ENCODE data around the gene ARIH1.

The ARIH1 gene

GRCh38 chr15:72592097-72592496 is 118.0 kb downstream of the ARIH1 start:
- H3K4me1 ChIP-seq (ENCODE audit: low read depth, poor library complexity, severe bottlenecking), result no peaks in the 10 kb centered on the region
- TF ChIP-seq CTCF (conservative IDR thresholded peaks at IDR 0.05; ENCODE audit: low read depth, low read length), result no peak

DNA sequence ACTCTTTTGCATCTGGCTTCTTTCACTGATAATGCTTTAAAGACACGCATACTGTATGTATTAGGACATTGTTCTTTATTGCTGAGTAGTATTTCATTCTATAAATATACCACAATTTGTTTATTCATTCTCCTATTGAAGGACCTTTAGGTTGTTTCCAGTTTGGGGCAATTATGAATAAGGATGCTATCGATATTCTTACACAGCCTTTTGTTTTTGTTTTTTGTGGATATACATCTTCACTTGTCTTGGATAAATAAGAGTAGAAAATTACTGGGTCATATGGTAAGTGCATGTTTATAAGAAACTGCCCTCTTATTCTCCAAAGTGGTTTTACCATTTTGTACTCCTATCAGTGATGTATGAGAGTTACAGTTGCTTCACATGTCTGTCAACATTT is 118.5 kb downstream of the ARIH1 start:
- H3K27ac ChIP-seq, result no peak overlapping the region
- no peaks in the 10 kb centered on the region for H3K4me1 ChIP-seq (ENCODE audit: low read depth, poor library complexity, severe bottlenecking)
- H3K36me3 ChIP-seq (ENCODE audit: insufficient read depth), result no peaks in the 10 kb centered on the region
- H4K20me1 ChIP-seq (ENCODE audit: insufficient read depth), result no peaks in the 10 kb centered on the region
- H3K79me2 ChIP-seq (ENCODE audit: insufficient read depth, low read depth), result no peaks in the 10 kb centered on the region
- TF ChIP-seq CTCF (conservative IDR thresholded peaks at IDR 0.05; ENCODE audit: low read depth, low read length), result no peak
- no peak overlapping the region for H3K9ac ChIP-seq
- H3K4me3 ChIP-seq (IDR thresholded peaks at IDR 0.05; ENCODE audit: insufficient read depth, low read depth, low read length), result no peak overlapping the region
- H3K27me3 ChIP-seq (ENCODE audit: insufficient read depth, low read depth), result no peaks in the 10 kb centered on the region
- H3K4me2 ChIP-seq, result no peak overlapping the region
- H2AFZ ChIP-seq (ENCODE audit: low read depth), result no peak overlapping the region

More at GRCh38 chr15:72592097-72592496, 118.0 kb downstream of the ARIH1 start:
- no peaks in the 10 kb centered on the region for H3K27me3 ChIP-seq (ENCODE audit: insufficient read depth, low read depth)
- no peak overlapping the region for H2AFZ ChIP-seq (ENCODE audit: low read depth)
- H3K27ac ChIP-seq, result no peak overlapping the region
- H3K36me3 ChIP-seq (ENCODE audit: insufficient read depth), result no peaks in the 10 kb centered on the region
- H3K4me2 ChIP-seq, result no peak overlapping the region
- no peak overlapping the region for H3K9ac ChIP-seq
- no peak overlapping the region for H3K4me3 ChIP-seq (IDR thresholded peaks at IDR 0.05; ENCODE audit: insufficient read depth, low read depth, low read length)
- no peaks in the 10 kb centered on the region for H4K20me1 ChIP-seq (ENCODE audit: insufficient read depth)
- H3K79me2 ChIP-seq (ENCODE audit: insufficient read depth, low read depth), result no peaks in the 10 kb centered on the region

GRCh38 chr15:72593838-72594237 is 119.7 kb downstream of the ARIH1 start:
- H3K27ac ChIP-seq, result no peak overlapping the region
- H3K4me3 ChIP-seq (IDR thresholded peaks at IDR 0.05; ENCODE audit: insufficient read depth, low read depth, low read length), result no peak overlapping the region
- H2AFZ ChIP-seq (ENCODE audit: low read depth), result no peak overlapping the region
- H3K4me2 ChIP-seq, result no peak overlapping the region
- no peaks in the 10 kb centered on the region for H3K36me3 ChIP-seq (ENCODE audit: insufficient read depth)
- H3K79me2 ChIP-seq (ENCODE audit: insufficient read depth, low read depth), result no peaks in the 10 kb centered on the region
- no peaks in the 10 kb centered on the region for H4K20me1 ChIP-seq (ENCODE audit: insufficient read depth)
- H3K27me3 ChIP-seq (ENCODE audit: insufficient read depth, low read depth), result no peaks in the 10 kb centered on the region
- H3K9ac ChIP-seq, result no peak overlapping the region
- TF ChIP-seq CTCF (conservative IDR thresholded peaks at IDR 0.05; ENCODE audit: low read depth, low read length), result no peak
- no peaks in the 10 kb centered on the region for H3K4me1 ChIP-seq (ENCODE audit: low read depth, poor library complexity, severe bottlenecking)

- TF ChIP-seq CTCF (conservative IDR thresholded peaks at IDR 0.05; ENCODE audit: low read depth, low read length), result peak; percentile 76
- Histone ChIP-seq H4K20me1 (ENCODE audit: insufficient read depth) (no peaks in the 10 kb centered on the region), H2AFZ (ENCODE audit: low read depth) (no peak overlapping the region), H3K4me1 (ENCODE audit: low read depth, poor library complexity, severe bottlenecking) (no peaks in the 10 kb centered on the region), H3K4me2 (no peak overlapping the region), H3K27me3 (ENCODE audit: insufficient read depth, low read depth) (no peaks in the 10 kb centered on the region), H3K4me3 (IDR thresholded peaks at IDR 0.05; ENCODE audit: insufficient read depth, low read depth, low read length) (no peak overlapping the region), H3K79me2 (ENCODE audit: insufficient read depth, low read depth) (no peaks in the 10 kb centered on the region), H3K36me3 (ENCODE audit: insufficient read depth) (no peaks in the 10 kb centered on the region), H3K9ac (no peak overlapping the region), H3K27ac (no peak overlapping the region)
Observed at GRCh38 chr15:72599855-72600464, 125.8 kb downstream of the ARIH1 start.
